Right cardiac atrium (tissue), 5 donors: ENCODE results near the gene BBS2. TPM values are rescaled to one million over a fixed set of nuclear protein-coding genes. Genes with fewer than 3 reads are reported as not detected.

ENCODE experiments used
- ATAC-seq, 2 donors: fragments of 200-7000 bp; cut with Tn5 transposase; one replicate each; pipeline versions ENCODE4 v1.8.0 to v1.9.1; 2020; ENCODE audit warnings: moderate library complexity in 2 of 2, mild to moderate bottlenecking in 1 of 2
- DNase-seq, 3 donors: peaks; one replicate each; pipeline ENCODE4 v3.0.0-alpha.2; 2020
- H3K27ac ChIP-seq: one replicate; pipeline ENCODE4 v1.5.1; 2013; ENCODE audit warnings: mild to moderate bottlenecking, low read length, control low read depth, moderate library complexity
- H3K27me3 ChIP-seq: one replicate; pipeline ENCODE4 v1.6.1; 2013; ENCODE audit not compliant: control insufficient read depth, insufficient read depth
- H3K4me1 ChIP-seq: one replicate; pipeline ENCODE4 v1.6.1; 2013; ENCODE audit warnings: low read length; ENCODE audit not compliant: control insufficient read depth, insufficient read depth
- H3K4me3 ChIP-seq: one replicate; pipeline ENCODE4 v1.5.1; 2013; ENCODE audit warnings: low read length, control low read depth
- H3K9me3 ChIP-seq: one replicate; pipeline ENCODE4 v1.6.1; 2013; ENCODE audit warnings: low read length; ENCODE audit not compliant: control insufficient read depth
- WGBS: extraction: QIAGEN DNeasy Blood & Tissue Kit; methylation state at CpG from one replicate; pipeline ENCODE4 v1.1.7; 2013; 5-methylcytosine and 5-hydroxymethylcytosine counted together
- intact Hi-C, 4 donors: fragments of 100-400 bp; cut with DNase I; formaldehyde crosslinking; loops; one replicate each; pipeline versions ENCODE4 v1.11.0 to v1.14.0; 2022 to 2023
- long read RNA-seq, 4 donors: library from polyadenylated mRNA; unstranded; transcript quantifications; one replicate each; pipeline ENCODE4 v2.0.0, GENCODE V29; 2020 to 2021
- polyA plus RNA-seq: library from polyadenylated mRNA; stranded (reverse); fragments of 200-250 nt; gene quantifications from one replicate; pipeline ENCODE4 v1.2.3, GENCODE V29; 2013
- total RNA-seq, 4 donors: library from RNA; stranded (reverse); fragmentation: NEBNext Ultra II Directional; extraction: Animal tissue kit (Norgen Biotek cat#: 25700); gene quantifications; one replicate each; pipeline ENCODE4 v1.2.1, GENCODE V29; 2021
- donor health status: healthy with polysubstance abuse.
- donor health status: DM: no; HTN: yes; CAD: no.
- donor health status: DM: no; HTN: no; CAD: no.
- donor health status: DM: no; HTN: yes; CAD: no; lungs with severe emphysema.
- donor health status: DM: yes; HTN: yes; CAD: no.

The BBS2 gene, protein sequence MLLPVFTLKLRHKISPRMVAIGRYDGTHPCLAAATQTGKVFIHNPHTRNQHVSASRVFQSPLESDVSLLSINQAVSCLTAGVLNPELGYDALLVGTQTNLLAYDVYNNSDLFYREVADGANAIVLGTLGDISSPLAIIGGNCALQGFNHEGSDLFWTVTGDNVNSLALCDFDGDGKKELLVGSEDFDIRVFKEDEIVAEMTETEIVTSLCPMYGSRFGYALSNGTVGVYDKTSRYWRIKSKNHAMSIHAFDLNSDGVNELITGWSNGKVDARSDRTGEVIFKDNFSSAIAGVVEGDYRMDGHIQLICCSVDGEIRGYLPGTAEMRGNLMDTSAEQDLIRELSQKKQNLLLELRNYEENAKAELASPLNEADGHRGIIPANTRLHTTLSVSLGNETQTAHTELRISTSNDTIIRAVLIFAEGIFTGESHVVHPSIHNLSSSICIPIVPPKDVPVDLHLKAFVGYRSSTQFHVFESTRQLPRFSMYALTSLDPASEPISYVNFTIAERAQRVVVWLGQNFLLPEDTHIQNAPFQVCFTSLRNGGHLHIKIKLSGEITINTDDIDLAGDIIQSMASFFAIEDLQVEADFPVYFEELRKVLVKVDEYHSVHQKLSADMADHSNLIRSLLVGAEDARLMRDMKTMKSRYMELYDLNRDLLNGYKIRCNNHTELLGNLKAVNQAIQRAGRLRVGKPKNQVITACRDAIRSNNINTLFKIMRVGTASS
- 10 to 100 TPM; 31.4 to 55.9 (median 39.8) TPM for total RNA-seq
- 37.7 TPM for polyA plus RNA-seq
- long read RNA-seq, donor 1, transcript BBS2-201 (17 exons, 2,963 nt) = major isoform, 74 of 94 reads
- long read RNA-seq, donor 1, partial matches to known transcripts = 6 of 94 reads
- long read RNA-seq, donor 1, other reads (novel, unspliced or antisense) = 14 of 94 reads
- long read RNA-seq, donor 2, transcript BBS2-201 (17 exons, 2,963 nt) = major isoform, 30 of 38 reads
- long read RNA-seq, donor 2, partial matches to known transcripts = 0 of 38 reads
- long read RNA-seq, donor 2, other reads (novel, unspliced or antisense) = 8 of 38 reads
- long read RNA-seq, donor 3, transcript BBS2-201 (17 exons, 2,963 nt) = major isoform, 153 of 220 reads
- long read RNA-seq, donor 3, partial matches to known transcripts = 16 of 220 reads
- long read RNA-seq, donor 3, other reads (novel, unspliced or antisense) = 49 of 220 reads
- long read RNA-seq, donor 4, transcript BBS2-201 (17 exons, 2,963 nt) = major isoform, 39 of 46 reads
- long read RNA-seq, donor 4, partial matches to known transcripts = 1 of 46 reads
- long read RNA-seq, donor 4, other reads (novel, unspliced or antisense) = 6 of 46 reads

DNA sequence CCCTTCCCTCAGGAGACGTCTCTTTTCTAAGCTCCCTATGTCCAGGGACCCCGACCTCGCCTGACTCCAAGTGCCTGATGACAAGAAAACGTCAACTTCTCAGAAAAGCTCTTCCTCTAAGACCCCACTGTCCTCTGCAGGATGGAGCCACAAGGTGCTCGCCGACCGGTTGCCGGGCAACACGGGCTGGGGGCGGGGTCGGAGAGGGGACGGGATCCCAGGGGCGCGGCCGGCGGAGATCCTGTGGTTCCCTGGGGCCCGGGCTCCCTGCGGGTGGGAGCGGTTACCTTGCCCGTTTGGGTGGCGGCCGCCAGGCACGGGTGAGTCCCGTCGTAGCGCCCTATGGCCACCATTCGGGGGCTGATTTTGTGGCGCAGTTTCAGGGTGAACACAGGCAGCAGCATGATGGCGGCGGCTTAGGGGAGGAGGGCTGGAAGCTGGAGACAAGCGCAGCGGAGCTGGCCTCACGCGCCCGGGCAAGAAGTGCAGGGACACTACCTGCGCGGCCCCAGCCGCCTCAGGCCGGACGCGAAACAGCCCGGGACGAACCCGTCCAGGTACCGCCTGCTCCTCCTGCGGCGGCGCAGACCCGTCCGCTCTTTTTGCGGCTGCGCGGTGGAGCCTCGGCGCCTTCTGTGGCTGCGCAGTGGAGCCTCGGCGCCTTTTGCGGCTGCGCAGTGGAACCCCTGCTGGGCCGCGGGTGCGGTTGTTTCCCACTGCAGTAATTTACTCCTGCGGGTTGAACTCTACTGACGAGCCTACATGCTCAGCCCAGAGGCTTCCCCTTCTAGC, at the start of gene BBS2:
Gene BBS2, minus strand, starts transcription at position 566 of the 792 bp plus-strand sequence. Its CDS starts 162 bp downstream, at position 404.
- ATAC-seq (peak; percentile 98), DNase-seq (peak; percentile 92 to 98 (median 97))
- Histone ChIP-seq H3K27me3 (no peaks in the 10 kb centered on the region), H3K9me3 (no peaks in the 10 kb centered on the region), H3K27ac (peak within 1 kb of the TSS; percentile 92), H3K4me1 (peaks cover 7% of the 10 kb centered on the region), H3K4me3 (peak within 1 kb of the TSS; percentile 63)
- under 1% methylated on average over 65 of the region's 65 CpGs for WGBS
- intact Hi-C loops = loop anchor here in 3 of 4 donors (2.0 to 10.0 kb wide), 4 partner anchors 75 to 185 kb away; no protein-coding TSS in a partner anchor

DNA sequence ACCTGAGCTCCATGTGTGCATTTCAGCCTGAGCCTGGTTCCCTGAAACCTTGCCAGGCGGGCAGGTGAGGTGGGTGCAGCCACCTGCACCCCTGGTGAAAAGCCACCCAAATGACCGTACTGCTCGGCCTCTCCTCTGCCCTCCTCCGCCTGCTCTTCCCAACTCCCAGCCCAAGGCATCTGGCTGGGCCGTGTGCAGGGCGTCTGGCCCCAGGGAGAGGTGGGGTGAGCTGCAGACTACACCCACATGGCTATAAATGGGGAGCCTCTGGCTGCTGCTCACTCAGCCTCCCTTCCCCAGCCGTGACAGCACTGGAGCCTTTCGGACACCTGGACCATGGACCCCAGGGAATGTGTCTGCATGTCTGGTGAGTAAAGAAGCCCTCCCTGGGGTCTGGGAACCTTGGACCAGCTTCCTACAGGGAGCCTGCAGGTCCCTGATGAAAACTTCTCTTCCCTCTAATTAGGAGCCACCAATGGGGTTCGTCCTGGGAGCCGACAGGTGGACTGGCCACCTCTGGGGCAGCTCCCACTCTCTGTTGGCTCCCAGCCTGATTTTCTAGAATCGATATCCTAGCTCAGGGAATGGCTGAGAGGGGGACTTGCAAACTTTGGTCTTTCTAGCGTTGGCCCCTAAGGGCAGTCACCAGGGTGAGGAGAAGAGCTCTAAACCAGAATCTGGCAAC, 45.1 kb upstream of the BBS2 start, which contains the start of gene MT4:
Gene MT4, plus strand, starts transcription at position 281 of the 685 bp plus-strand sequence. Its CDS starts 56 bp downstream, at position 337.
- DNase-seq (no peak), ATAC-seq (no peak)
- Histone ChIP-seq H3K27me3 (no peaks in the 10 kb centered on the region), H3K4me1 (no peaks in the 10 kb centered on the region), H3K27ac (no peak within 1 kb of the TSS), H3K9me3 (no peaks in the 10 kb centered on the region), H3K4me3 (no peak within 1 kb of the TSS)
- intact Hi-C loops = no loop called here
- 70% methylated on average over 12 of the region's 12 CpGs for WGBS

DNA sequence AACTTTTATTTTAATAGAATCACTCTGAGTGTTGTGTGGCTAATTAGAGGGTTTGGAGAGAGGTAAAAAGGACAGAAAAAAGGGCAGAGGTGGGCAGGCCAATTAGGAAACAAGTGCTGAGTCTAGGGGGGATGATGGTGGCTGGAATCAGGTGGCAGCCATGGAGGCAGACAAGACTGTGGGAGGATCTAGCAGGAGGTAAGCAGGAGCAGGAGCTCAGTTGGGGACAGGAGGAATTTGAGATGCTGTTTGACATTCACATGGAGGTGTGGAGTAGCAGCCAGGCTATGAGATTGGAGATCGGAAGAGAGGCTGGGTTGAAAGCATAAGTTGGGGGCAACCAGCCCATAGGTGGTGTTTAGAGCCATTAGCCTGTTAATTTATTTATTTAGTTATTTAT, 41.3 kb upstream of the BBS2 start:
- no peak for DNase-seq
- no peak for ATAC-seq
- Histone ChIP-seq H3K4me3 (no peak overlapping the region), H3K9me3 (no peaks in the 10 kb centered on the region), H3K27ac (no peak overlapping the region), H3K4me1 (no peaks in the 10 kb centered on the region), H3K27me3 (no peaks in the 10 kb centered on the region)
- WGBS = 66% methylated on average over 1 of the region's 1 CpG
- intact Hi-C loops = no loop called here

DNA sequence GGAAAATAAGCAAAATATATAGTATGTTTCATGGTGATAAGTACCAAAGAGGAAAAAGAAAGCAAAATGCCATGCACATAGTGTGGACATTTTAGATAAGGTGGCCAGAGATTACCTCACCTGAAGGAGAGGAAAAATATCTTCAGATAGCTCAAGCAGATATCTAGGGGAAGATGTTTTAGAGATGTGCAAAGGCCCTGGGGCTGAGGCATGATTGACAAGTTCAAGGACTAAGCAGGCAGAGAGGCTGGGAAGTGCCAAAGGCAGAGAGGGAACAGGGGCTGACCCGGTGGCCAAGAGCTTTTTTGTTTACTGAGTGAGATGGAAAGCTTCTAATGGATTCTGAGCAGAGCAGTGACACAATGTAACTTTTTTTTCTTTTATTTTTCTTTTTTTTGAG, 40.6 kb upstream of the BBS2 start:
- intact Hi-C loops = no loop called here
- DNase-seq (no peak), ATAC-seq (no peak)
- 40% methylated on average over 1 of the region's 1 CpG for WGBS
- H3K9me3 ChIP-seq = no peaks in the 10 kb centered on the region
- H3K4me3 ChIP-seq = no peak overlapping the region
- no peaks in the 10 kb centered on the region for H3K27me3 ChIP-seq
- no peak overlapping the region for H3K27ac ChIP-seq
- no peaks in the 10 kb centered on the region for H3K4me1 ChIP-seq

DNA sequence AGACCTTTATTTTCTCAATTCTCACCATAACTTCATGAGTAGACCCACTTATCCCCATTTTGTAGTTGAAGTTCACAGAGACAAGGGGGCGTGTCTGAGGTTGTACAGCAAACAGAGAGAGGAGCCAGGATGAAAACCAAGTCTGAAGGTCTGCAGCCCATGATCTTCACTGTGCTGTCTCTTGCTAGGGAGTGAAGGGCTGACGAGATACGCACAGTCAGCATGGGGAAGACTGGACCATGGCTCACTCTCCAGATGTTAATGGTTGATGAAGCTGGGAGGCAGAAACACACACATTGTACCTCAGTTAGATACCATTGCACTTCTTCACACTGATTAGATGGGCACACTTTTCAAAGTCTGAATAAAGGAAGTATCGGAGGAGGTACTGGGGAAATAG, 39.3 kb upstream of the BBS2 start:
- WGBS = 88% methylated on average over 4 of the region's 4 CpGs
- intact Hi-C loops = no loop called here
- no peak overlapping the region for H3K27ac ChIP-seq

DNA sequence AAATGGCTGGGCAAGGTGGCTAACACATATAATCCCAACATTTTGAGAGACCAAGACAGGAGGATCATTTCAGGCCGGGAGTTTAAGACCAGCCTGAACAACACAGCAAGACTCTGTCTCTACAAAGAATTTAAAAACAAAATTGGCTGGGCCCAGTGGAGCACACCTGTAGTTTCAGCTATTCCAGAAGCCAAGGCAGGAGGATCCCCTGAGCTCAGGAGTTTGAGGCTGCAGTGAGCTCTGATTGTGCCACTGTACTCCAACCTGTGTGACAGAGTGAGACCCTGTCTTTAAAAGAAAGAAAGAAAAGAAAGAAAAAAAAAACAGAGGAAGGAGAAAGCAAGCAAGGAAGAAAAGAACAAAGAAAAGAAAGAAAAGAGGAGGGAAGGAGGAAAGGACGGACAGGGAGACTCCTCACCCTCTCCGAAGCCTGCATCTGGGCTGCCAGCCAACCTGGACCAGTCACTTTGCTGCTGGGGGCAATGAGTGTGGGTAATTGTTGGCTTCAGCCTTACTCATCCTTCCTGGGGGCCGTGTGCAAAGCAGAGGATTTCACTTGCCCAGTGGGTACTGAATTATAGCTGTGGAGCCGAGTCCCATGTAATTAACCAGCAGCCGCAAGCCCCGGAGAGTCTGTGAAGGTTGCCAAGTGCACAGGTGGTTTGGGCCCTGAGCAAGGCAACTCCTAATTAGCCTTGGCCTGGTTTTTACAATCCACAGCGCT, 38.4 kb upstream of the BBS2 start:
- 69% methylated on average over 8 of the region's 8 CpGs for WGBS
- ATAC-seq = no peak
- no peak for DNase-seq
- Histone ChIP-seq H3K27ac (no peak overlapping the region), H3K4me1 (no peaks in the 10 kb centered on the region), H3K4me3 (no peak overlapping the region), H3K27me3 (no peaks in the 10 kb centered on the region), H3K9me3 (no peaks in the 10 kb centered on the region)
- intact Hi-C loops = no loop called here

More for the DNA sequence above, 39.3 kb upstream of the BBS2 start:
- H3K4me3 ChIP-seq = no peak overlapping the region
- ATAC-seq = no peak
- no peaks in the 10 kb centered on the region for H3K27me3 ChIP-seq
- no peak for DNase-seq
- H3K9me3 ChIP-seq = no peaks in the 10 kb centered on the region
- H3K4me1 ChIP-seq = no peaks in the 10 kb centered on the region

DNA sequence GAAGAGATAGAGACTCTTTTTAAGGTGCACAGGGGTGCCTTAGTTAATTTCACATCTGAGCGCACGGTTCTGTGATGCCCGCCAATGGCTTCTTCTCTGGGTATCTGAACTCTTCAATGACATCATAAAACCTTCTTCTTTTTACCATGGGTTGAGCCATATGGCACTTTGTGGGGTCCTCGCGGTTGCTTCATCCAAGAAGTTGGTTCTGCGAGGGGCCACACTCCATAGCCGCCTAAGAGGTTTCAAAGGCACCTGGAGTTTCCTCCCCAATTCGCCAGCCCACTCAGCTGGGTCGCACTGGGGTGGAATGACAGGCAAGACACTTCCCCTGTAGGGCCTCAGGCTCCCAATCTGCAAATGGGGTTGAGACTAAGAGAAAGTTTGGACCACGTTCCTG, 34.6 kb upstream of the BBS2 start:
- ATAC-seq (no peak), DNase-seq (no peak)
- H3K27me3 ChIP-seq = no peaks in the 10 kb centered on the region
- H3K27ac ChIP-seq = no peak overlapping the region
- no peak overlapping the region for H3K4me3 ChIP-seq
- intact Hi-C loops = no loop called here
- 89% methylated on average over 10 of the region's 10 CpGs for WGBS
- no peaks in the 10 kb centered on the region for H3K9me3 ChIP-seq
- peaks cover 4% of the 10 kb centered on the region for H3K4me1 ChIP-seq

DNA sequence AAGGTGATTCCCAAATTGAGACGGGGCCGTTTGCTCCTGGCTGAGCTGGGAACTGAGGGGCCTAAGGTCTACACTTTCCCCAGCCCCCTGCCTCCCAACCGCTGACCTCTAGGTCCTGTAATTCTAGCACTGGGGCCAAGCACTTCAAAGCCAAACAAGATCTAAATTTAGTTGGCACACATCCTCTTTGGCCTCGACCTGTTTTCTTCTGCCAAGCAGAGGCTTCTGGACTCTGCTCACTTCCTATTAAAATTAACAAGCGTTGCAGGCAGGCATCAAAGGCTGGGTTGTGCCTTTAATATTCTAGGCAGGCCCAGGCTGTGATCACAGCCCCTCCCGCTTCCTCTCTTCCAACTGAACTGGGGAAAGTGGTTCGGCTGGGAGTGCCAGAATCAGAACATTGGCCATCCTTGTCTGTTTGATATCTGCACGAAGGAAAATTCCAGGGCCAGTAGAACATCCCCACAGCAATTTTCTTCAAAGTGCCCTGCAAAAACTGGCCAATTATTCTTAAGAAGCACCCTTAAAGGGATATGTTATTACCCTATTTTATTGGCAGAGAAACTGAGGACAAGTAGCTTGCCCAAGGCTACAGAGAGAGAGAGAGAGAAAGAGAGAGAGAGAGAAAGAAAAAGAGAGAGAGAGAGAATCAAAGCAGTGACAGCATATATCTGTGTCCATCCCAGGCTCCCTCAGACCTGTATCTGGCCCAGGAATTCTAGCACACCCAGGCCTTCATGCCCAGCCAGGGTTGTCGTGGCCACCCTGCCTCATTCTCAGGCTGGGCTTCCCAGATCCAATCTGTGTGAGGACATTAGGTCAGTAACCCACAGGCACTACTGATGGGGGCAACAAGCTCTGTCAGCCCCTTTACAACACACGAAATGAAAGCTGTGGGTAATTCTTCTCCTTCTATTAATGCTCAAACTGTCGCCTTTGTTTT, 32.2 kb upstream of the BBS2 start:
- Histone ChIP-seq H3K27me3 (no peaks in the 10 kb centered on the region), H3K4me1 (peaks cover 4% of the 10 kb centered on the region), H3K9me3 (no peaks in the 10 kb centered on the region), H3K4me3 (no peak overlapping the region), H3K27ac (no peak overlapping the region)
- intact Hi-C loops = no loop called here
- DNase-seq (peak in 2 of 3 donors; percentile 17 to 47), ATAC-seq (peak; percentile 53 to 74)
- 25% methylated on average over 11 of the region's 11 CpGs for WGBS
